ENCODE data around the gene TMEM213.

DNA sequence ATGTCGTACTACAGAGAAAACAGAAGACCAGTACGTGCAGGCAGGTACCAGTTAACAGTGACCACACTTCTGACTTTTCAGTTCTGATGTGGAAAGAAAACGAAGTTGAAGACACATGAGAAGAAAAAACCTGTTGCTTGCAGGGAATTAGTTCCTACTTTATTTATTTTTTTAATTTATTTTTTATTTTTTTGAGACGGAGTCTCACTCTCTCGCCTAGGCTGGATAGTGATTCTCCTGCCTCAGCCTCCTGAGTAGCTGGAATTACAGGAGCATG is 74.0 kb downstream of the TMEM213 start:
- no peak for TF ChIP-seq EP300 (IDR thresholded peaks at IDR 0.05)
- TF ChIP-seq, protein P1, sequence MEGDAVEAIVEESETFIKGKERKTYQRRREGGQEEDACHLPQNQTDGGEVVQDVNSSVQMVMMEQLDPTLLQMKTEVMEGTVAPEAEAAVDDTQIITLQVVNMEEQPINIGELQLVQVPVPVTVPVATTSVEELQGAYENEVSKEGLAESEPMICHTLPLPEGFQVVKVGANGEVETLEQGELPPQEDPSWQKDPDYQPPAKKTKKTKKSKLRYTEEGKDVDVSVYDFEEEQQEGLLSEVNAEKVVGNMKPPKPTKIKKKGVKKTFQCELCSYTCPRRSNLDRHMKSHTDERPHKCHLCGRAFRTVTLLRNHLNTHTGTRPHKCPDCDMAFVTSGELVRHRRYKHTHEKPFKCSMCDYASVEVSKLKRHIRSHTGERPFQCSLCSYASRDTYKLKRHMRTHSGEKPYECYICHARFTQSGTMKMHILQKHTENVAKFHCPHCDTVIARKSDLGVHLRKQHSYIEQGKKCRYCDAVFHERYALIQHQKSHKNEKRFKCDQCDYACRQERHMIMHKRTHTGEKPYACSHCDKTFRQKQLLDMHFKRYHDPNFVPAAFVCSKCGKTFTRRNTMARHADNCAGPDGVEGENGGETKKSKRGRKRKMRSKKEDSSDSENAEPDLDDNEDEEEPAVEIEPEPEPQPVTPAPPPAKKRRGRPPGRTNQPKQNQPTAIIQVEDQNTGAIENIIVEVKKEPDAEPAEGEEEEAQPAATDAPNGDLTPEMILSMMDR (IDR thresholded peaks at IDR 0.05) = no peak
- no peak for TF ChIP-seq POLR2A (IDR thresholded peaks at IDR 0.05)
- no peak for TF ChIP-seq POLR2AphosphoS5 (IDR thresholded peaks at IDR 0.05)

All from upper lobe of left lung (tissue), 4 donors.